ENCODE measurements around the gene AGGF1.

DNA sequence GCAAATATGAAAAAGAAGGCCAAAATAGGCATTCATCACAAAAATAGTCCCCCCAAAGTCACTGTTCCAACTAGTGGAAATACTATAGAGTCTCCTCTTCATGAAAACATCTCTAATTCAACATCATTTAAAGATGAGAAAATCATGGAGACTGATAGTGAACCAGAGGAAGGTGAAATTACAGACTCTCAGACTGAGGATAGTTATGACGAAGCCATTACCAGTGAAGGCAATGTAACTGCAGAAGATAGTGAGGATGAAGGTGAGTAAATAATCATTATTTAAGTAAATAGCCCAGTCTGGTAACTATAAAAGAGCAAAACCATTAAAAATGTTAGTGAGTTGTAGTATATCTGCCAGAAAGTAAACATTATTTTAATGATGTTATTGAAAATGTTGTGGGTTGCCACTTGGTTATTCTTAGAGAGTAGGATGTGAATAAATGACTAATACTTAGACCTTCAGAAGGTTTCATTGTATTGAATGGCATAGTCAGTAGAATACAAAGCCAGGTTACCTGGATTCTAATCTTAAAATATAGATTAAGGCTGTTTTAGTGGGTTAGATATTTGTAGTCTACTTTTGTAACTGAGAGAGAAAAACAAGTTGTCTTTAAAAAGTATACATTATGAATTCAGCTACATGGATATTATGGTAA lies 16.3 kb downstream of the AGGF1 start:
- TF ChIP-seq, protein P1, sequence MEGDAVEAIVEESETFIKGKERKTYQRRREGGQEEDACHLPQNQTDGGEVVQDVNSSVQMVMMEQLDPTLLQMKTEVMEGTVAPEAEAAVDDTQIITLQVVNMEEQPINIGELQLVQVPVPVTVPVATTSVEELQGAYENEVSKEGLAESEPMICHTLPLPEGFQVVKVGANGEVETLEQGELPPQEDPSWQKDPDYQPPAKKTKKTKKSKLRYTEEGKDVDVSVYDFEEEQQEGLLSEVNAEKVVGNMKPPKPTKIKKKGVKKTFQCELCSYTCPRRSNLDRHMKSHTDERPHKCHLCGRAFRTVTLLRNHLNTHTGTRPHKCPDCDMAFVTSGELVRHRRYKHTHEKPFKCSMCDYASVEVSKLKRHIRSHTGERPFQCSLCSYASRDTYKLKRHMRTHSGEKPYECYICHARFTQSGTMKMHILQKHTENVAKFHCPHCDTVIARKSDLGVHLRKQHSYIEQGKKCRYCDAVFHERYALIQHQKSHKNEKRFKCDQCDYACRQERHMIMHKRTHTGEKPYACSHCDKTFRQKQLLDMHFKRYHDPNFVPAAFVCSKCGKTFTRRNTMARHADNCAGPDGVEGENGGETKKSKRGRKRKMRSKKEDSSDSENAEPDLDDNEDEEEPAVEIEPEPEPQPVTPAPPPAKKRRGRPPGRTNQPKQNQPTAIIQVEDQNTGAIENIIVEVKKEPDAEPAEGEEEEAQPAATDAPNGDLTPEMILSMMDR (conservative IDR thresholded peaks at IDR 0.05) = no peak
- TF ChIP-seq EZH2 (IDR thresholded peaks at IDR 0.05; ENCODE audit: low read depth) = no peak

All from PC-9 (cell line).